Hematopoietic multipotent progenitor cell treated with erythropoietin and hydrocortisone succinate and interleukin-3 and kit ligand, for 8 days (in vitro differentiated cells): ENCODE results near the gene ALDH3B2.
A peak's percentile ranks its signal among the peaks of the same experiment; 100 is the strongest.
"Not testable (repeated sequence)": the region's sequence is repeated elsewhere in the genome, so short reads cannot be mapped to it uniquely, and the experiment has no call there.

Experiments
- DNase-seq: peaks from one replicate; pipeline ENCODE4 v3.0.0-alpha.2; 2015

ALDH3B2 gene

GRCh38 chr11:67629386-67630227 is 44.8 kb downstream of the ALDH3B2 start, which contains the start of gene NUDT8:
Gene NUDT8, minus strand, starts transcription at chr11:67629937. Its CDS starts 26 bp downstream, at chr11:67629911.
- DNase-seq: peak; percentile 92

GRCh38 chr11:67628710-67629385 is 45.6 kb downstream of the ALDH3B2 start:
- no peak for DNase-seq

GRCh38 chr11:67627812-67628624 is 46.4 kb downstream of the ALDH3B2 start:
- DNase-seq: no peak

GRCh38 chr11:67627441-67627811 is 47.0 kb downstream of the ALDH3B2 start:
- DNase-seq: no peak

GRCh38 chr11:67626970-67627369 is 47.5 kb downstream of the ALDH3B2 start:
- no peak for DNase-seq

GRCh38 chr11:67626131-67626833 is 48.1 kb downstream of the ALDH3B2 start:
- not testable (repeated sequence) for DNase-seq

GRCh38 chr11:67623795-67624194 is 50.6 kb downstream of the ALDH3B2 start:
- DNase-seq: not testable (repeated sequence)

GRCh38 chr11:67622905-67623304 is 51.5 kb downstream of the ALDH3B2 start:
- not testable (repeated sequence) for DNase-seq

- DNase-seq: not testable (repeated sequence)
Observed at GRCh38 chr11:67621928-67622327, 52.5 kb downstream of the ALDH3B2 start.

GRCh38 chr11:67620621-67621020 is 53.8 kb downstream of the ALDH3B2 start:
- not testable (repeated sequence) for DNase-seq

GRCh38 chr11:67619683-67620618 is 54.5 kb downstream of the ALDH3B2 start:
- DNase-seq: not testable (repeated sequence)

- not testable (repeated sequence) for DNase-seq
Observed at GRCh38 chr11:67618901-67619659, 55.3 kb downstream of the ALDH3B2 start.

- no peak for DNase-seq
Observed at GRCh38 chr11:67617243-67617953, 57.0 kb downstream of the ALDH3B2 start.

- DNase-seq: no peak
Observed at GRCh38 chr11:67616431-67617242, 57.8 kb downstream of the ALDH3B2 start.

- no peak for DNase-seq
Observed at GRCh38 chr11:67615728-67616430, 58.5 kb downstream of the ALDH3B2 start.

- DNase-seq: peak; percentile 56
Observed at GRCh38 chr11:67614730-67615714, 59.4 kb downstream of the ALDH3B2 start.
